B cell (primary cell): ENCODE data around the gene CHST15.

Source experiments
- CTCF ChIP-seq: fragments of 200-600 bp; IDR thresholded peaks from one replicate; pipeline ENCODE4 v1.8.0; 2022; ENCODE audit warnings: antibody characterized with exemption, mild to moderate bottlenecking
- EZH2 ChIP-seq: IDR thresholded peaks from 2 replicates; pipeline ENCODE4 v1.6.1; 2012; ENCODE audit warnings: borderline replicate concordance, low read depth, mild to moderate bottlenecking, moderate library complexity, low read length; ENCODE audit not compliant: insufficient read depth, poor library complexity, severe bottlenecking

- TF ChIP-seq CTCF (no peak), EZH2 (no peak)
Measured at GRCh38 chr10:124063750-124064603, 29.4 kb downstream of the CHST15 start.
